ENCODE measurements around the gene KCTD11. TPM values are rescaled to one million over a fixed set of nuclear protein-coding genes. Genes with fewer than 3 reads are reported as not detected.

KCTD11 gene
- total and polyA plus RNA-seq, 5 donors, result 4.7 to 7.8 (median 6.5) TPM

DNA sequence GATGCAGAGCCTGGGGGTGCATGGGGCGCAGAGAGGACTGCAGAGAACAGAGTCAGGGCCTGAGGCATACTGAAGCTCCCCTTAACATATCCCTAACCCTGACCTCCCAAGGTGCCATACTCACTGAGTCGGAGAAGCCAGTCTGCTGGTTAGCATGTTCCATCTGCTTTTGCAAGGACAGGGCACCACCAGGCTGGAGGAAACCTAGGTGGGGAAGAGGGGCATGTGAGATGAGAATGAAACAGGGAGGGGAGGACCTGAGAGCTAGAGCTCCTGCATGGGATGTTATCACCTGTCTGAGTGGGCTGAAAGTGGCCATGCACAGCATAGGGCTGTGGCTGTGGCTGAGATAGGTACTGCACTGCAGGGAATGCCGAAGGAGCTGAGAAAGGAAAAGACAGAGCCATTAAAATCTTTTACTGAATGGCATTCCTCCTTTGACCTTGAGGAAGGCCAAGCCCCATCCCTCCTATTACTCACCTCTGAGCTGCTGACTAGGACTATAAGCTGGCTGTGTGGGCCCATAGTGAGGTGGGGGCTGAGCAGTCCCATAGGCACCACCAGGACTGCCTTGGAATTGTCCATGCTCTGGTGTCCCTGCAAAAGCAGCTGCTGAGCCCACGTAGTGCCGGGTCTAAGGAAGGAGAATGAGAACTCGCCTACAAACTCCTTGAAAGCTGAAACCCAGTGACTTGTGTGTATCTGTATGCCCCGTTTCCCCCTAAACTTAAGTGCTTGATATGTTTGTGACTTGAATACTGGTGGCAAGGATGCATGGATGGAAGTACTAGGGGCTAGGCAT, 38.7 kb upstream of the KCTD11 start:
- H3K27ac ChIP-seq (ENCODE audit: low read length), result no peak overlapping the region
- DNase-seq, result peak in 1 of 3 donors; percentile 22
- intact Hi-C loops (cut with DNase I), result no loop called here
- peaks cover 6% of the 10 kb centered on the region for H3K4me1 ChIP-seq (ENCODE audit: control insufficient read depth, insufficient read depth, low read length)
- H3K9me3 ChIP-seq (ENCODE audit: control insufficient read depth, low read length), result no peaks in the 10 kb centered on the region
- WGBS, result 89% methylated on average over 7 of the region's 7 CpGs
- no peaks in the 10 kb centered on the region for H3K27me3 ChIP-seq (ENCODE audit: control insufficient read depth, insufficient read depth)
- ATAC-seq, result no peak
- H3K4me3 ChIP-seq (ENCODE audit: low read length), result no peak overlapping the region

DNA sequence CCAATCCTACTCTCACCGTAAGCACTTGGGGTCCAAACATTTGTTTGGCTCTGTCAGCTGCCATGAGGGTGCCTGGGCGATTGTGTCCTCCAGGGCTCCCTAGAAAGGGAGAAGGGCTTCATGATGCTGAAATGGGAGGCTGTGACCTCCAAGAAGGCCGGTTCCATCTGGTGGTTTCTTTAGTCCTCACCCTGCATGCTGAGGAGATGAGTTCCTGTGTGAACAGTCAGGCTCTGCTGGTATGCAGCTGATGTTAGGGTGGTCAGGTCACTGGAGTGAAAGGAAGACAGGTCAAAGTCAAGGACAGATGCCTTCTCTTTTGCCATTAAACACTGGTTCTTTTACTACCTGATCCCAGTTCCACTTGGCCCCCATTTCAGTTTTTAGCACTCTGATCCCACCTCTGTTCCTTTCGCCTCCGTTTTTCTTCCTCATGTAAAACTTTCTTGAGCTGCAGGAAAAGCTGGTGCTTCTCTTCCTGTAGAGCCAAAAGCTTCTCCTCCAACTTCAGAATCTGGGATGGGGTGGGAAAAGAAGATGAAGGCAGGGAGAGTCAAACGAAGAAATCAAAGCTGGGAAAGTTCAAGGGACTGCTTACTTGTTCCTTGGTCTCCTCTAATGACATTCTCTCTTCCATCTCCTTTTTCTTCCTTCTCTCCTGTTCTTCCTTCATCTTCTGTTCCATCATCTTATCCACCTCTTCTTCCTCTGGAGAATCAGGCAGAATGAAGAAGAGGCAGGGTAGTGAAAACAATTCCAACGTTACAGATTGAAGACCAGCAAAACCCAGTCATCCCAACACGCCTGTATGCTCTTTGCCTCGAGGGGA, 37.9 kb upstream of the KCTD11 start:
- WGBS, result 45% methylated on average over 9 of the region's 9 CpGs
- peaks cover 4% of the 10 kb centered on the region for H3K4me1 ChIP-seq (ENCODE audit: control insufficient read depth, insufficient read depth, low read length)
- H3K27me3 ChIP-seq (ENCODE audit: control insufficient read depth, insufficient read depth), result no peaks in the 10 kb centered on the region
- H3K27ac ChIP-seq (ENCODE audit: low read length), result peak overlapping the region; percentile 91
- DNase-seq (no peak), ATAC-seq (no peak)
- peak overlapping the region; percentile 75 for H3K4me3 ChIP-seq (ENCODE audit: low read length)
- intact Hi-C loops (cut with DNase I), result no loop called here
- no peaks in the 10 kb centered on the region for H3K9me3 ChIP-seq (ENCODE audit: control insufficient read depth, low read length)

DNA sequence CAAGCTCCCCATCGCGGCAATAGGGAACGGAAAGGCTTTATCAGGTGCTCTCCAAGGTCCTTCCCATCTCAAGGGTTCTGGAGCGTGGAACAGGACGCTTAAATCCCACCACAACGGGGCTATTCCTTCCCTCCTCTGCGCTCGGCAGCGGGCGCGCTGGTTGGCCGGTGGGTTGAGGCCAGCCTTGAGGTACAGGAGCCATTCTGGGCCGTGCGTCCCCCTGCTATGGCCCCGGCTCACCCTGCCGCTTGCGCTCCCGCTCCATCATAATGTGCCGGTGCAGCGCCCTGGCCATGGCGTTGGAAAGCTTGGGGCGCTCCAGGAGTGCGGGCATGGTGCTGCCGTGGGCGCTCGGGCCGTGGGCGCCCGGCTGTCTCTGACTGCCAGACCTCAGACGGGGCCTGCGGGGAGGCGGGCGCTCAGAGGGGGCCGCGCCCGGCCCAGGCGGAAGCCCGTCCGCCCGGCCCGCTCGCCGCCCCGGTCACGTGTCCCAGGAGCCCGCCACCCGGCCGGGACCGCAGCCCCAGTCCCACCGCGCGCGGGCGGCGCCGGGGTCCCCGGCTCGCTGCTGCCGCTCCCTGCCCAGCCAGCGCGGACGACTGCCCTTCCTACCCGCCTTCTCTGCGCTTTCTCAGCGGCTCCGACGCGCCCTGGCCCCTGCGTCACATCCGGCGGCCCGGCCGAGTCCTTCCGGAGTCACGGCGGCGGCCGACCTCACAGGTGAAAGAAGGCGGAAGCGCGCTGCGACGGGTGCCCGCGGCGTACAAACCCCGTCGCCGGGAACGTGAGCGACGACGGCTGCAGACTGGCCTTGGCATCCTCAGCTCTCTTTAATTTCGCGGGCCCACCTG, 37.0 kb upstream of the KCTD11 start, which contains the start of gene GPS2:
Gene GPS2, minus strand, starts transcription at position 642 of the 851 bp plus-strand sequence. Its CDS starts 308 bp downstream, at position 334.
- Histone ChIP-seq H3K9me3 (ENCODE audit: control insufficient read depth, low read length) (no peaks in the 10 kb centered on the region), H3K4me1 (ENCODE audit: control insufficient read depth, insufficient read depth, low read length) (peaks cover 3% of the 10 kb centered on the region), H3K27me3 (ENCODE audit: control insufficient read depth, insufficient read depth) (no peaks in the 10 kb centered on the region), H3K4me3 (ENCODE audit: low read length) (peak within 1 kb of the TSS; percentile 75), H3K27ac (ENCODE audit: low read length) (peak within 1 kb of the TSS; percentile 91)
- intact Hi-C loops (cut with DNase I), result no loop called here
- WGBS, result under 1% methylated on average over 95 of the region's 95 CpGs
- ATAC-seq (peak; percentile 85 to 89), DNase-seq (peak; percentile 93 to 97 (median 97))

DNA sequence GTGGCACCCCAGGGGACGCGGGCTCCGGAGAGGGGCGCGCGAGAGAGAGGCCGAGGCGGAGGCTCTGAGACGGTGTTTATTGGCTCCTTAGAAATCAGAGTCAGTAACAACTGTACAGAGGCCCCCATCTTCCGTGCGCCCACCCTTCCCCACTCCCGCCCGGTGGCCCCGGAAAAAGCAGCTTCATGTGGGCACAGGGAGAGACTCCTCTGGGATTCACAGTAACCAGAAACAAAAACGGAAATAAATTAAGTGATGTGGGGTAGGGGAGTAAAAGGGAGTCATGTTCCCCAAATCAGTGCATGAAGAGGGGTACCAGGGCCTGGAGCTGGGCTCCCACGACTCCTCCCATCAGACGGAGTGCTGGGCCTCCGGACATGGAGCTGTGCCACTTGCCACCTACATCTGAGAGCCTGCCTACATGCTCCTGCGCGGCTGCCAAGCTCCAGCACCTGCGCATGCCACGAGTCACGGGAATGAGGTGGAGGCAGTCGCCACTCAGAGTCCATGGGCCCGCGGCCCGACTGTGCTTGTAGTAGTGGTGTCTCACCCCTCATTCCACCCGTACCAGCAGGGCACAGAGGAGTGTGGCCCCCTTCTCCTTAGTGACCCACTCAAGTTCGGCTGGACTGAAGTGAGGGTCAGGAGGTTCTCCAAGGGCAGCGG, 36.3 kb upstream of the KCTD11 start:
- H3K27me3 ChIP-seq (ENCODE audit: control insufficient read depth, insufficient read depth), result no peaks in the 10 kb centered on the region
- ATAC-seq (peak; percentile 4 to 6), DNase-seq (peak in 1 of 3 donors; percentile 68)
- intact Hi-C loops (cut with DNase I), result no loop called here
- 38% methylated on average over 30 of the region's 30 CpGs for WGBS
- H3K4me1 ChIP-seq (ENCODE audit: control insufficient read depth, insufficient read depth, low read length), result peaks cover 3% of the 10 kb centered on the region
- H3K27ac ChIP-seq (ENCODE audit: low read length), result peak overlapping the region; percentile 91
- peak overlapping the region; percentile 75 for H3K4me3 ChIP-seq (ENCODE audit: low read length)
- H3K9me3 ChIP-seq (ENCODE audit: control insufficient read depth, low read length), result no peaks in the 10 kb centered on the region

DNA sequence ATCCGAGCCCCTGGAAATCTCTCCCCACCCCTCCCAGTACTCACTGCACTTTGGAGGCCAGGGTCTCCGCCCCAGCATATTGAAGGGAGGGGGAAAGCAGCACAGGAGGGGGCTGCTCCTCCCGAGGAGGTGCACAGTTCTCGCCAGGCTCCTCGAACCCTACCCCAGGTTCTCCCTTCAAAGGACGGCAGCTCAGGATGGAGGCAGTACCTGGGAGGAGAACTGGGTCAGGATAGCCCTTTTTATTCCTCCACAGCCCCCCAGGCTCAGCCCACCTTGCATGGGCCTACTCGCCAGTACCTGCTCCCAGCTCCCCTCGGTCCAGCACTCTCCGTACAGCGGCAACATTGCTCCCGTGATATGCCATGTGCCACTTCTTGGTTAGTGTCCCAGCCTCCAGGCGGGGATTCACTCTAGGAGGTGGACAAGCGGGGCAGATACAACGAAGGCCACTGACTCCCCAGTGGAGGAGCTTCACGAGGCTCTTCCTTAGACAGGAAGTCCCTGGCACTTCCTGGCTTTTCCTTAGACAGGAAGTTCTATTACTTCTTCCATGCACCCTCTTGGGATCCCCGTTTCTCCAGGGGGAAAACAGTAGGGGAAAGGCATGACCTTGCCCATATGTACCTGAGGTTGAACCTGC, 34.7 kb upstream of the KCTD11 start:
- Histone ChIP-seq H3K4me3 (ENCODE audit: low read length) (no peak overlapping the region), H3K4me1 (ENCODE audit: control insufficient read depth, insufficient read depth, low read length) (peaks cover 3% of the 10 kb centered on the region), H3K9me3 (ENCODE audit: control insufficient read depth, low read length) (no peaks in the 10 kb centered on the region), H3K27me3 (ENCODE audit: control insufficient read depth, insufficient read depth) (no peaks in the 10 kb centered on the region), H3K27ac (ENCODE audit: low read length) (no peak overlapping the region)
- 79% methylated on average over 16 of the region's 16 CpGs for WGBS
- no peak for ATAC-seq
- DNase-seq, result peak in 1 of 3 donors; percentile 39
- intact Hi-C loops (cut with DNase I), result no loop called here

DNA sequence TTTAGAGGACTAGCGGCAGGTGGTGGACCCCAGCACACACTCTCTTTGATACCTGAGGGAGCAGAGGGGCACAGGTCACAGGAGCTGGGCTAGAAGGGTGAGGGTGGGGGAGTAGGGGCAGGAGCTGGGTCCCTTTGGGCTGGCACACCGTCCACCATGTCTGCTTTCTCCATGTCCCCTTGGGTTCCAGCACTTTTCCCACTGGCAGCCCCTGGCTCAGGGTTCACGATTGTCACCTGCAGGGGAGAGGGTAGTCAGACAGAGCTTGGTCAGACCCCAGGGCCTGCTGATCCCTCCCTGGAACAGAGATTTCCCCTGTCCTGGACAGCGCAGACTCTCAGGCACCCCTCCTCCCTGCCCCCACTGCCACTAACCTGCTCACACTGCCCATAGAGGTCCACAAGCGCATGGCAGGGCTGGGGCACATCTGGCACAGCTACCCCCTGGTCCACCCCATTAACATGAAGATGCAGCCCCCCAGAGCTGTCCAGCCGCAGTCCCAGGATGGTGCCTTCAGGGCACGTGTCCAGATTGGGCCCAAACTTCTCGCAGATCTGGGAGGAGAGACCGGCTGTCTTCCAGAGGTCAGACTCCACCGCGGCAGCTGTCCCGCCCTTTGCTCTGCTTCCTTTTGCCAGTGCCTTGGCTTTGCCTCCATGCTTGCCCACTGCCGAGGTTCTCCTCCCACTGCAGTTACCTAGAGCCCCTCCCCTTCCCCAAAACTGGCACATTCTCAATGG, 33.7 kb upstream of the KCTD11 start:
- Histone ChIP-seq H3K4me1 (ENCODE audit: control insufficient read depth, insufficient read depth, low read length) (peaks cover 3% of the 10 kb centered on the region), H3K4me3 (ENCODE audit: low read length) (no peak overlapping the region), H3K27me3 (ENCODE audit: control insufficient read depth, insufficient read depth) (no peaks in the 10 kb centered on the region), H3K9me3 (ENCODE audit: control insufficient read depth, low read length) (no peaks in the 10 kb centered on the region), H3K27ac (ENCODE audit: low read length) (no peak overlapping the region)
- DNase-seq (peak in 1 of 3 donors; percentile 46), ATAC-seq (no peak)
- intact Hi-C loops (cut with DNase I), result no loop called here
- 88% methylated on average over 13 of the region's 13 CpGs for WGBS

DNA sequence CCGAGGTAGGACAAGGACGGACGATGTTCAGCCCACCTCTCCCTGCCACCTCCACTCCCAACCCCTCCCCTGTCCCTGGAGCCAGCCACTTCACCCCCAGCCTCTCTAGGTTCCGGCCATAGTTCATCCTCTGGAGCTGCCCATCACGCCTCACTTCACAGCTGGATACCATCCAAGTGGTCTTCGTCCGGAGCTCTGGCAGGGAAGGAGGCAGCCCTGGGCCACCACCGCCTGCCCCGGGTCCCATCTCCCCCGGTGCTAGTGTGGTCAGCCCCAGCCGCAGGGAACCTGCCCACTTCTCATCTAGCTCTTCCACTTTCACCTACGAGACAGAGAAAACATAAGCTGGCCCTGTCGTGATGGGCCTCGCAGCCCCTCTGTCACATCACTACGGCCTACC, 30.5 kb upstream of the KCTD11 start:
- Histone ChIP-seq H3K4me1 (ENCODE audit: control insufficient read depth, insufficient read depth, low read length) (no peaks in the 10 kb centered on the region), H3K4me3 (ENCODE audit: low read length) (no peak overlapping the region), H3K9me3 (ENCODE audit: control insufficient read depth, low read length) (no peaks in the 10 kb centered on the region), H3K27ac (ENCODE audit: low read length) (no peak overlapping the region), H3K27me3 (ENCODE audit: control insufficient read depth, insufficient read depth) (no peaks in the 10 kb centered on the region)
- intact Hi-C loops (cut with DNase I), result no loop called here
- ATAC-seq, result no peak
- 88% methylated on average over 15 of the region's 15 CpGs for WGBS
- peak in 2 of 3 donors; percentile 6 to 25 for DNase-seq

DNA sequence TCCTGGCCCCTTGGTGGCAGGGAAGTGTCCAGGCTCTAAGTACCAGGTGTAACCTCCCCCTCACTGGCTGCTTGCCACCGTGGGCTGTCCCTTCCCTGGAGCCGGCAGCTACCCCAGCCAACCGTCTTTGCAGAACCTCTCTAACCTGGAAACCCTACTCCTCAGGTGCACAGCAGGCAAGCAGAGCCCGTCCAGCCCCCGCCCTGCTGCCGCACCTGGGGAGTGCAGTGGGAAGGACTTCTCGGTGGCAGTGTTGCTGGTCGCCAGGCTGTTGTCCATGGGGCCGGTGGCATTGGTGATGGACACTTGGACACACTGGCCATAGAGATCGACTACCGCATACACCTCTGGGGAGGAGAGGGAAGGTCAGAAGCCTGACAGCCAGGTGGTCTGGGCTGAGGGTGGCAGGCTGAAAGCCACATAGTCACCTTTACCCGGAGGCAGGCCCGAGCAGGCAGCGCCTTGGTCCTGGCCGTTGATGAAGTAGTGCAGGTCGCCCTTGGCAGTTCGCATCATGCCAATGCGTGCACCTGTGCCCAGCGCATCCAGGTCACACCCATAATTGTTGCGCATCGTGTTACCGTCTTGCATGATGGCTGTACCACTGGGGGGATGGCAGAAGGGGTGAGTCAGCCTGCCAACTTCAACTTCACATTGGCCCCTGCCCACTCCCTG, 29.3 kb upstream of the KCTD11 start:
- H3K27me3 ChIP-seq (ENCODE audit: control insufficient read depth, insufficient read depth), result no peaks in the 10 kb centered on the region
- ATAC-seq (no peak), DNase-seq (peak in 2 of 3 donors; percentile 11 to 49)
- no peaks in the 10 kb centered on the region for H3K4me1 ChIP-seq (ENCODE audit: control insufficient read depth, insufficient read depth, low read length)
- WGBS, result 93% methylated on average over 22 of the region's 22 CpGs
- H3K4me3 ChIP-seq (ENCODE audit: low read length), result no peak overlapping the region
- H3K9me3 ChIP-seq (ENCODE audit: control insufficient read depth, low read length), result no peaks in the 10 kb centered on the region
- H3K27ac ChIP-seq (ENCODE audit: low read length), result no peak overlapping the region
- intact Hi-C loops (cut with DNase I), result no loop called here

DNA sequence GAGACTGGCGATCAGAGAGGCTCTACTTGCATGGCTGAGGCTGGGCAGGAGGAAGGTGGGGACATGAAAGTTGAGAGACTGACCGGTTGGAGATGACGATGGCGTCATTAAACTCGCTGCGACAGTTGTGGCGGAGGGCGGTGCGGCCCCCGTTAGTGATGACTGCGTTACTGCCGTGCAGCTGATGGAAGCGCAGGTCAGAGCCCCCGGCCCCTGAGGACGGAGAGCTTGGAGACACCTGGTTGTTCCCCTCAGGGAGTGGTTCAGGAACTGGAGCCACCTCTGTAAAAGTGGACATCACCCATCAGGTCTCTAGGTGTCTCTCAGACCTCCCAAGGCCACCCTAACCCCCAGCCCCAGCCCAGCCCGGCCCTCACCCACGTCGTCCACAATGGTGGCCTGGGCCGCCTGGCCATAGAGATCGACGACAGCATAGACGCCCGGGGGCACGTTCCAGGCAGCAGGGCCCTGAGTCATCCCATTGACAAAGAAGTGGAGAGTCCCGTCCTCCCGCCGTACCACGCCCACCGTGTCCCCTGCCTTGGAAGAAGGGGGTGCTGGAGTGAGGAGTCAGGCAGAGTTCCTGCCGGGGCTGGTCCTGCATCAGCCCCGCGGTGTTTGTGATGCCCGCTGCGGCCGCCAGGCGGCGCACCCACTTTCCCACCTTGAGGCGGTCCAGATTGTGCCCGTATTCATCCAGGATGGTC, 28.1 kb upstream of the KCTD11 start:
- intact Hi-C loops (cut with DNase I), result no loop called here
- no peak overlapping the region for H3K27ac ChIP-seq (ENCODE audit: low read length)
- no peaks in the 10 kb centered on the region for H3K4me1 ChIP-seq (ENCODE audit: control insufficient read depth, insufficient read depth, low read length)
- no peak overlapping the region for H3K4me3 ChIP-seq (ENCODE audit: low read length)
- DNase-seq (peak; percentile 51 to 84 (median 84)), ATAC-seq (peak in 1 of 2 donors; percentile 24)
- WGBS, result 63% methylated on average over 39 of the region's 39 CpGs
- H3K27me3 ChIP-seq (ENCODE audit: control insufficient read depth, insufficient read depth), result no peaks in the 10 kb centered on the region
- H3K9me3 ChIP-seq (ENCODE audit: control insufficient read depth, low read length), result no peaks in the 10 kb centered on the region

Data from right cardiac atrium (tissue), 5 donors.